ENCODE measurements around the gene STAP2.

The STAP2 gene

GRCh38 chr19:4326837-4327251 is 11.8 kb downstream of the STAP2 start:
- no peak for DNase-seq

DNA sequence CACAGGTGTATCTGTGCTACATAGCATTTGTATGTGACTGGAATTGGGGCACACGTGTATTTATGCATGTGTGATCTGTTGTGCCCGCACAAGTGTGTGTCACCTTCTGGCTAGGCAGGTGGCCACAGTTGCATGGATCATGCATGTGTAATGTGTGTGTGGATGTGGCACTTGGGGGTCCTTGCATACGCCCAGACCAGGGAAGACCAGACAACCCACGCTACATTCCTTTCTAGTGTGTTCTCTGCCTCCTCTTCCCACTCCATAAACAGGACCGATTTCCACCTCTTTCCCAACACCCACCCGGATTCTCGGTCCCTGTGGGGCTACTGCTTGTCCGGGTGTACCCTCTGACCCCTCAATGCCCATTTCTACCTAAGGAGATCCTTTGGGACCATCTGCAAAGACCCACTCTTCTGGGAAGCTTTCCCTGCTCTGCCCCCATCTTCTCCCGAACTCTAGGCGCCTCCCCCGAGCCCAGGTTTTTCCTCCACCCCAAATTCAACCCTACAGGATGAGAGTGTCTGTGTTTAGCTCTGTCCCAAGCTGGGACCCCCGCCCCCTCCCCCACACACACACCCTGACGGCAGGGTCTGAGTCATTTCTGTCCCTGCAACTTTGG is 12.3 kb downstream of the STAP2 start:
- no peak for DNase-seq

DNA sequence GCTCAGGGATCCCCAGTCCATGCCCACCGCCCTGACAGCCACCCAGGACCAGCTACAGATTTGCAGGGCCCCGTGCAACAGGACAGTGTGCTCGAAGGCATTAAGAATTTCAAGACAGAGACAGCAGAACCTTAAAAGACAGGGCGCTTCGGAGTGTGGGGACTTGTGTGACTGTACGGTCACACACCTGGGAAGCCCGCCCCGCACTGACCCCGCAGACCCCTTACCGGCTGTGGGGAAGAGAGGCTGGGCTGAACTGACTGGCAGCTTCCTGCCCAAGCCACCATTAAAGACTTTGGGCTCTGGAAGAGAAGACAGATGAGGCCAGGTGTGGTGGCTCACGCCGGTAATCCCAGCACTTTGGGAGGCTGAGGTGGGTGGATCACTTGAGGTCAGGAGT is 14.4 kb downstream of the STAP2 start:
- DNase-seq, result no peak

DNA sequence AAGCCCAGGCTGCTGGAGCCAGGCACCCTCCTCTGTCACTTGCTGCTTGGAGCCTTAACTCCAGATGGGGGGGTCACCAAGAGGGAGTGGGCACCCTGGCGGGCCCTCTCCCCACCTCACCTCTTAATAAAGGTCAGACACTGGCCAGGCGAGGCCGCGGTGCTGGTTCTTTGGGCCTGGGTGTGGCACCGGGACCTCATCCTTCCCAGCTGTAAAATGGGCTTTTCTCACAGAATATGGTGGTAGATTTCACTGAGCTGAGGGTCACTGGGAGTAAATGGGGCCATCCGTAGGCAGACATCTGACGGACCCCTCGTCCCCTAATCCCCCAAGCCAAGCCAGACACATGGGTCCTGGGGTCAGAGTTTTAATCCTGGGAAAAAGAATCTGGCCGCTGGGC is 14.9 kb downstream of the STAP2 start:
- DNase-seq, result no peak

DNA sequence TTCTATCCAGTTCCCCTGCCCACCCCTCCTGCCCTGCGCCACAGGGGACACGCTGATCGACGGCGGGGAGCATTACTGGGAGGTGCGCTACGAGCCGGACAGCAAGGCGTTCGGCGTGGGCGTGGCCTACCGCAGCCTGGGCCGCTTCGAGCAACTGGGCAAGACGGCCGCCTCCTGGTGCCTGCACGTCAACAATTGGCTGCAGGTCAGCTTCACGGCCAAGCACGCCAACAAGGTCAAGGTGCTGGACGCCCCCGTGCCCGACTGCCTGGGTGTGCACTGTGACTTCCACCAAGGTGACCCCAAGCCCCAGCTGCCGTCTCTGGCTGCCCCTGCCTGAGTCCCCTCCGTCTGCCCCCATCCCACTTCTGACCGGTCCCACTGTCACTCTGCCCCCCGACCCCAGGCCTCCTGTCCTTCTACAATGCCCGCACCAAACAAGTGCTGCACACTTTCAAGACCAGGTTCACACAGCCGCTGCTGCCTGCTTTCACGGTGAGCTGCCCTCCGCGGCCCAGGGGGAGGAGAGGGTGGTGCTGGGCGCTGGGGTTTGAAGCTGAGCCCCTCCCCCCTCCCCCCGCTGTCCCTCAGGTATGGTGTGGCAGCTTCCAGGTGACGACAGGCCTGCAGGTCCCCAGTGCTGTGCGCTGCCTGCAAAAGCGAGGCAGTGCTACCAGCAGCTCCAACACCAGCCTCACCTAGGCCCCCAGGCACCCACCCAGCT is 15.5 kb downstream of the STAP2 start:
- no peak for DNase-seq

GRCh38 chr19:4320419-4320818 is 18.2 kb downstream of the STAP2 start:
- DNase-seq, result no peak

- no peak for DNase-seq
Measured at GRCh38 chr19:4319067-4319718, 19.4 kb downstream of the STAP2 start.

- DNase-seq, result no peak
Measured at GRCh38 chr19:4318460-4318859, 20.2 kb downstream of the STAP2 start.

GRCh38 chr19:4316956-4317355 is 21.7 kb downstream of the STAP2 start:
- DNase-seq, result no peak

GRCh38 chr19:4313847-4314490 is 24.7 kb downstream of the STAP2 start:
- DNase-seq, result no peak

DNA sequence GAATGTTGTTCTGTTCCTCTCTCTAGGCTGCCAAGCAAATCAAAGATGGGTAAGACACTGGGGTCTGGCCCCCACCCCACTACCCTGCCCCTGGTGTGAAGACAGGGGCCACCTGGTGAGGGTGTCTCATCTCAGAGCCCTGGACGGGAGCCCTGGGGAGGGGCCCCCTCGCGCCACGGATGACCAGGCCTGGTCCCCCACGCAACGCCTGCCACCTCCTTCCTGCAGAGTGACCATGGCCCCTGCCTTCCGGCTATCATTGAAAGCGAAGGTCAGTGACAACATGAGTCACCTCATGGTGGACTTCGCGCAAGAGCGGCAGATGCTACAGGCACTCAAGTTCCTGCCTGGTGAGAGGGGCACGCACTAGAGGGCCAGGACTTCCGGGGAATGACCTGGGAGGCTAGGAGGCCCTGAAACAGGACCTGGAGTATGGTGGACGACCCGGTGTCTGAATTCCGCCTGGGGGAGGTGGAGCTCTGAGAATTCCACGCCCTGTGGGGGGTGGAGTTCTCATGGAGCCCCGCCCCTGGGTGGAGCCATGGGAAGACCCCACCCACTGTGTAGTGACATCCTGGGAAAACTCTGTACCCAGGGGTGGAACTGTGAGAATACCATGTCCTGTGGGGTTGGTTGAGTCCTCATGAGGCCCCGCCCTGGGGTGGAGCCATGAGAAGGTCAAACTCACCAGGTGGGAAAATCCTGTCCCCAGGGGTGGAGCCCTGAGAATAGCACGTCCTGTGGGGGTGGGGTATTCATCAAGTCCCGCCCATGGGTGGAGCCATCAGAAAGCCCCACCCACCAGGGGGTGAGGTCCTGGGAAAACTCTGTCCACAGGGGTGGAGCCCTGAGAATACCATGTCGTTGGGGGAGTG is 28.1 kb downstream of the STAP2 start:
- no peak for DNase-seq

DNA sequence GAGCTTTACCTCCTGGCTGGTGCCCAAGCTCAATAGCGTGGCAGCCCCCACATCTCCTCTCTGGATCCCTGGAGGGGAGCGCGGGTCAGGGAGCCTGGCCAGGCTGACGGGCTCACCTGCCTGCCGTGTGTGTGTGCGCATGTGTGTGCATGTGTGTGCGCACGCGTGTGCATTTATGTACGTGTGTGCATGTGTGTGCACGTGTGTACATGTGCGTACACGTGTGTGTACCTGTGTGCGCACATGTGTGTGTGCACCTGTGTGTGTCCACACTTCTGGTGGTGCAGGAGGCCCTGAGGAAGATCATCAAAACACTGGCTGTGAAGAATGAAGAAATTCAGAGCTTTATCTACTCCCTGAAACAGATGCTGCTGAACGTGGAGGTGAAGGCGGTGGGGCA is 33.0 kb downstream of the STAP2 start:
- DNase-seq, result no peak

DNA sequence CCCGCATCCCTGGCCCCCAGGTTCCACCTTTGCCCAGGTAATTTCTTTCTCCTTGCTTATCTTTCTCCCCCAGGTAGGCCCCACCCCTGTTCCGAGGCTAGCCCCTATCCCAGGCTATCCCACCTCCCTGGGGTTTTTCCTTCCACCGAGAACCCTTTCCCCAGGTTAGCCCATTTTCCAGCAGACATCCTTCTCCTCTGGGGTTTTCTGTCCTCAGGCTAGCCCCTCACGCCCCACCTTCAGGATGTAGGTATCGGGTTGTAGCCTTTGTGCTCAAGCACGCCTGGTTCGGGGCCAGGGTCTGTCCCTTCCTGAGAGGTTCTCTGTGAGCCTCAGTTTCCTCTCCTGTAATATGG is 33.4 kb downstream of the STAP2 start:
- no peak for DNase-seq

DNA sequence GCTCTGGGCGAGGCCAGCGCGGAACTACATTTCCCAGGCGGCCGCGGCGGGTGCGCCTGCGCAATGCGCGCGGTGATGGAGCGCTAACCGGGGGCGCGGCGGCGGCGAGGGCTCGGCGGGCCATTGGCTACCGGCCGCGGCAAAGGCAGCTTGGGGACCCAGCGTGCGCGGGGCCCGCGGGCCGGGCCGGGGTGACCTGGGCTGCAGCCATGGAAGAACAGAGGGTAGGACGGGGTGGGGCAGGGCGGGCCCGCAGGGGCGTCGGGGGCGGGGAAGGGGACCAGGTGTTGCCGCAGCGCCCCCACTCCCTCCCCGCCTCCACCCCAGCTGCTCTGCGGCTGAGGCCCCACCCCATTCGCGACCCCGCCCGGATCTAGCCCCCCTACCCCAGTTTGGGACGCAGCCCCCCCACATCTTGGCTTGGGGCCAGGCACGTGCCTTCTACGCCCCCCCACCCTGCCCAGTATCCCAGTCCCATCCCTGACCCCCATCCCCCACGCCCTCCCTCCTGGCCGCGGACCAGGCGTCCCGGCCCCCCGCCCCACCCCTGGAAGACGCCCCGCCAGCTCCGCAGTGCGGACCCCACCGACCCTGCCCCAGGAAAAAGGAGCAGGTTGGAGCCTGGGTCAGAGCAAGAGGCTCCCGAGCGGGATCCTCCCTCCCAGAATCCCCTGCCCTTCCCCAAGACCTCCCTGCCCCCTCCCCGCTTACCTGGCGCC is 33.9 kb downstream of the STAP2 start, which contains the start of gene FSD1:
Gene FSD1, plus strand, starts transcription at position 61 of the 719 bp plus-strand sequence. Its CDS starts 149 bp downstream, at position 210.
- DNase-seq, result peak; percentile 20

GRCh38 chr19:4303819-4304537 is 34.6 kb downstream of the STAP2 start:
- DNase-seq, result no peak

DNA sequence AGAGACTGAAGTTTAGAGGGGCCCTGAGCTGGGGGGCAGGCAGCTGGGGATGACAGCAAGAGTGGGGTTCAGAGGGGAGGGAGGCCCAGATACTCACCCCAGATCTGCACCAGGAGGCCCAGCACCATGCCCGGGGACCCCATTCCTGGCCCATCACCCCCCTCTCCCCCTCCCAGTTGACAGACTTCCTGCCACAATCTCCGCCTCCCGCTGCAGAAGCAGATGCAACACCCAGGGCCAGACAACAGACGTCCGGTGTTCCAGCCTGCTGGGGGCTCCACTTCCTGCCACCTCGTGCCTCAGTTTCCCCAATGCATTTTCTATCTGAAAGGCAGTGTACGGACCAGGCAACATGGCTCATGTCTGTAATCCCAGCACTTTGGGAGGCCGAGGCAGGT is 36.4 kb downstream of the STAP2 start, which contains the start of gene TMIGD2:
Gene TMIGD2, minus strand, starts transcription at position 147 of the 398 bp plus-strand sequence. Its CDS starts 4 bp downstream, at position 143.
- no peak for DNase-seq

DNA sequence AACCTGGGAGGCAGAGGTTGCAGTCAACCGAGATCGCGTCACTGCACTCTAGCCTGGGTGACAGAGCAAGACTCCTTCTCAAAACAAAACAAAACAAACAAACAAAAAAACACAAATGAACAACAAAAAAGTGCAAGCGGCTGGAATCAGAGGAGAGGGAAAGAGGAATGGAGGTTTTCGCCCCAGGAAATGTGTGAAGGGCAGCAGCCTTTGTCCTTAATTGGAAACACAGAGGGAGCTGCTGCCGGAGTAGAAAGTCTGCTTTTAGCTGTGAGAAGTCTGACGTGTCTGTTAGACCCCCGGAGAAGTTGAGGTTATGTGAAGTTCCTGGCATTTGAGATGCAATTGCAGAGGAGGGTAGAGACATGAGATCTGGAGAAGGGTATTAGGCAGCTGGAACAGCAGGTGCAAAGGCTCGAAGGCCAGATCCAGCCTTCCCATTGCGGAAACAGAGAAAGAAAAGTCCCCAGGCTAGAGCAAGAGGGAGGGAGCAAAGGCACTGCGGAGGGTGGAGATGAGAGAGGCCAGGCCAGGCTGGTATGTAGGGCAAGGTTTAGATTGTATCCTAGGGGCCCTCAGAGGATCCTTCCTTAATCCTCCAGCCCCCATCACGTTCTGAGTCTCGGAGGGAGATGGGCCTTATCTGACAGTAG is 36.9 kb downstream of the STAP2 start:
- DNase-seq, result no peak

- DNase-seq, result no peak
Measured at GRCh38 chr19:4300589-4300988, 38.0 kb downstream of the STAP2 start.

- no peak for DNase-seq
Measured at GRCh38 chr19:4298810-4299550, 39.6 kb downstream of the STAP2 start.
